AG09309 (cell line): ENCODE data around the gene NLRC5.
"Not testable (repeated sequence)": the region's sequence is repeated elsewhere in the genome, so short reads cannot be mapped to it uniquely, and the experiment has no call there.

Experiments
- DNase-seq: peaks from one replicate; pipeline ENCODE4 v3.0.0-alpha.2; 2010; ENCODE audit warnings: low read depth
- H3K4me3 ChIP-seq: 2 replicates; pipeline ENCODE4 v1.5.1; 2011; ENCODE audit warnings: mild to moderate bottlenecking, low read depth, low read length, moderate library complexity; ENCODE audit not compliant: control insufficient read depth
- TF ChIP-seq, protein P1 (sequence below): IDR thresholded peaks from 2 replicates; pipeline ENCODE4 v1.5.1; 2011; ENCODE audit warnings: mild to moderate bottlenecking, low read depth, low read length, inconsistent platforms; ENCODE audit not compliant: insufficient read depth, control insufficient read depth; ENCODE audit errors: missing control alignments

The NLRC5 gene

DNA sequence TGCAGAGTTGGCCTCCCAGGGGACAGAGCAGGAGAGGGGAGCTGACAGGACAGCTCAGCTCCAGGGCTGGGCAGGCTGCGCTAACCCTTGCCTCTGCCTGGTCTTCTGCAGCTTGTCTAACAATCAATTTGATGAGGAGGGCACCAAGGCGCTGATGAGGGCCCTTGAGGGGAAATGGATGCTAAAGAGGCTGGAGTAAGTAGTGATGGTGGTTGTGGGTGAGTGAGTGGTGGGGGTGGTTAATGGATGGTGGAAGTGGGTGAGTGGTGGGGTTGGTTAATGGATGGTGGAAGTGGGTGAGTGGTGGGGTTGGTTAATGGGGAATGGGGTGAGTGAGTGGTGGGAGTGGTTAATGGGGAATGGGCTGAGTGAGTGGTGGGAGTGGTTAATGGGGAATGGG is 81.1 kb downstream of the NLRC5 start:
- DNase-seq, result no peak
- no peak overlapping the region for H3K4me3 ChIP-seq
- TF ChIP-seq, protein P1, sequence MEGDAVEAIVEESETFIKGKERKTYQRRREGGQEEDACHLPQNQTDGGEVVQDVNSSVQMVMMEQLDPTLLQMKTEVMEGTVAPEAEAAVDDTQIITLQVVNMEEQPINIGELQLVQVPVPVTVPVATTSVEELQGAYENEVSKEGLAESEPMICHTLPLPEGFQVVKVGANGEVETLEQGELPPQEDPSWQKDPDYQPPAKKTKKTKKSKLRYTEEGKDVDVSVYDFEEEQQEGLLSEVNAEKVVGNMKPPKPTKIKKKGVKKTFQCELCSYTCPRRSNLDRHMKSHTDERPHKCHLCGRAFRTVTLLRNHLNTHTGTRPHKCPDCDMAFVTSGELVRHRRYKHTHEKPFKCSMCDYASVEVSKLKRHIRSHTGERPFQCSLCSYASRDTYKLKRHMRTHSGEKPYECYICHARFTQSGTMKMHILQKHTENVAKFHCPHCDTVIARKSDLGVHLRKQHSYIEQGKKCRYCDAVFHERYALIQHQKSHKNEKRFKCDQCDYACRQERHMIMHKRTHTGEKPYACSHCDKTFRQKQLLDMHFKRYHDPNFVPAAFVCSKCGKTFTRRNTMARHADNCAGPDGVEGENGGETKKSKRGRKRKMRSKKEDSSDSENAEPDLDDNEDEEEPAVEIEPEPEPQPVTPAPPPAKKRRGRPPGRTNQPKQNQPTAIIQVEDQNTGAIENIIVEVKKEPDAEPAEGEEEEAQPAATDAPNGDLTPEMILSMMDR, result no peak

GRCh38 chr16:57071081-57071732 is 81.8 kb downstream of the NLRC5 start:
- H3K4me3 ChIP-seq, DNase-seq: not testable (repeated sequence)

- TF ChIP-seq, protein P1, result no peak
- no peak overlapping the region for H3K4me3 ChIP-seq
- DNase-seq, result no peak
Measured at GRCh38 chr16:57071831-57072582, 82.7 kb downstream of the NLRC5 start.

GRCh38 chr16:57072616-57073275 is 83.4 kb downstream of the NLRC5 start:
- no peak for DNase-seq
- no peak overlapping the region for H3K4me3 ChIP-seq
- TF ChIP-seq, protein P1, result no peak

GRCh38 chr16:57077714-57078113 is 88.4 kb downstream of the NLRC5 start:
- TF ChIP-seq, protein P1, result no peak
- H3K4me3 ChIP-seq, result no peak overlapping the region
- no peak for DNase-seq

DNA sequence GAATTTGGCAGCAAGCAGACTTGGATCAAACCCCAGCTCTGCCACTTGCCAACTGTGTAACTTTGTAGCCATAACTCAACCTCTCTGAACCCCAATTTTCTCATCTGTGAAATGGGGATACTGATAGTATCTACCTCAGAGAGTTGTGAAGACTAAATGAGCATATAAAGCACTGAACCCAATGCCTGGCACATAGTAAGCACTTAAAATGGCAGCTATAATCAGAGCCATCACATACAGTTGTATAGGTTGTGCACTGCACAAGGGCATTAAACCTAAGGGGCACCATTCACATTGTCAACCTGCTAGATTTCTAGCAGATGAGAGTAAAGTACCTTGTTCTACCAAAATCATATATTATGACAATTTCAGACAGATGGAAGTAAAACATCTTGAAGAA is 92.4 kb downstream of the NLRC5 start:
- TF ChIP-seq, protein P1, result no peak
- no peak for DNase-seq
- no peak overlapping the region for H3K4me3 ChIP-seq

DNA sequence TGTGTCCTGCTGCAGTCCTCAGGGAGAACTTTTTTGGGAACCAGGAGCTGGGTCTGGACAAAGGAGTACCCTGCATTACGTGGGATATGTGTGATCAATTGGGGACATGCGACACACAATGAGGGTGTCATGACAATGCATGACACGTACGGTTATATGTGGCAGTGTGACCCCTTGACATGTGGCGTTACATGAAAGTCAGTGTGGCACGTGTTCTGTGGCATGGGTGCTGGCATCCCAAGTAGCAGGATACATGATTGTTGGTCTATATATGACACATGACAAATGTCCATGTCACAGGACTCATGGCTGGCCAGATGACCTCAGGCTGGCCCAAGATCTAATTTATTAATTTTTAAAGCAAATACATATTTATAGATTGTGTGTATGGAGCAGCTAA is 93.3 kb downstream of the NLRC5 start:
- no peak for DNase-seq
- TF ChIP-seq, protein P1, result no peak
- no peak overlapping the region for H3K4me3 ChIP-seq
